GM06990 (cell line): Measurements from ENCODE around the gene ZNG1F.
"Not testable (repeated sequence)": the region's sequence is repeated elsewhere in the genome, so short reads cannot be mapped to it uniquely, and the experiment has no call there.

Experiments used
- DNase-seq: peaks from one replicate; pipeline ENCODE4 v3.0.0-alpha.2; 2011; ENCODE audit not compliant: insufficient read length; ENCODE audit errors: extremely low read depth
- H3K27me3 ChIP-seq: replicated peaks from 2 replicates; pipeline ENCODE4 v1.6.0; 2011; ENCODE audit warnings: low read length; ENCODE audit not compliant: control insufficient read depth, insufficient read depth
- H3K36me3 ChIP-seq: 2 replicates; pipeline ENCODE4 v1.5.1; 2011; ENCODE audit warnings: low read length; ENCODE audit not compliant: control insufficient read depth, insufficient read depth
- H3K4me3 ChIP-seq: replicated peaks from 2 replicates; pipeline ENCODE4 v1.5.1; 2011; ENCODE audit warnings: low read depth, mild to moderate bottlenecking, control low read depth, low read length

ZNG1F gene

GRCh38 chr9:41110913-41111312, 78.2 kb downstream of the ZNG1F start:
- not testable (repeated sequence) for H3K4me3 ChIP-seq, H3K27me3 ChIP-seq, DNase-seq, H3K36me3 ChIP-seq

GRCh38 chr9:41109253-41109652, 79.9 kb downstream of the ZNG1F start:
- H3K4me3 ChIP-seq, DNase-seq, H3K27me3 ChIP-seq, H3K36me3 ChIP-seq: not testable (repeated sequence)

GRCh38 chr9:41108816-41109215, 80.3 kb downstream of the ZNG1F start:
- not testable (repeated sequence) for H3K4me3 ChIP-seq, H3K36me3 ChIP-seq, H3K27me3 ChIP-seq, DNase-seq

GRCh38 chr9:41106472-41107116, 82.5 kb downstream of the ZNG1F start:
- H3K4me3 ChIP-seq, H3K27me3 ChIP-seq, H3K36me3 ChIP-seq, DNase-seq: not testable (repeated sequence)

GRCh38 chr9:41105557-41106253, 83.4 kb downstream of the ZNG1F start:
- H3K4me3 ChIP-seq, H3K27me3 ChIP-seq, H3K36me3 ChIP-seq, DNase-seq: not testable (repeated sequence)

- DNase-seq, H3K36me3 ChIP-seq, H3K4me3 ChIP-seq, H3K27me3 ChIP-seq: not testable (repeated sequence)
Observed at GRCh38 chr9:41104542-41104941, 84.6 kb downstream of the ZNG1F start.

- not testable (repeated sequence) for H3K4me3 ChIP-seq, DNase-seq, H3K27me3 ChIP-seq, H3K36me3 ChIP-seq
Observed at GRCh38 chr9:41100508-41100907, 88.6 kb downstream of the ZNG1F start.

- DNase-seq, H3K27me3 ChIP-seq, H3K36me3 ChIP-seq, H3K4me3 ChIP-seq: not testable (repeated sequence)
Observed at GRCh38 chr9:41098759-41099158, 90.4 kb downstream of the ZNG1F start.

GRCh38 chr9:41095060-41095459, 94.1 kb downstream of the ZNG1F start:
- not testable (repeated sequence) for H3K27me3 ChIP-seq, DNase-seq, H3K4me3 ChIP-seq, H3K36me3 ChIP-seq

GRCh38 chr9:41094010-41094773, 94.9 kb downstream of the ZNG1F start:
- H3K27me3 ChIP-seq, H3K4me3 ChIP-seq, H3K36me3 ChIP-seq, DNase-seq: not testable (repeated sequence)

GRCh38 chr9:41090922-41091321, 98.2 kb downstream of the ZNG1F start:
- H3K4me3 ChIP-seq, H3K27me3 ChIP-seq, DNase-seq: not testable (repeated sequence)

GRCh38 chr9:41090386-41090785, 98.7 kb downstream of the ZNG1F start:
- H3K4me3 ChIP-seq, H3K36me3 ChIP-seq, DNase-seq, H3K27me3 ChIP-seq: not testable (repeated sequence)

More at GRCh38 chr9:41090922-41091321, 98.2 kb downstream of the ZNG1F start:
- not testable (repeated sequence) for H3K36me3 ChIP-seq
